Stimulated activated CD4-positive, alpha-beta T cell treated with anti-CD3 and anti-CD28 coated beads, TNF-alpha, amount 100 ng/mL, for 1 hour (primary cell): ENCODE measurements around the gene EHBP1L1.

Experiments
- DNase-seq, 3 donors: peaks; one replicate each; pipeline ENCODE4 v3.0.0-alpha.2; 2020; ENCODE audit warnings: low read depth in 3 of 3, low spot score in 1 of 3

EHBP1L1 gene

GRCh38 chr11:65575568-65576231 lies at the start of gene EHBP1L1:
EHBP1L1 (plus strand) TSS chr11:65576053; CDS start chr11:65576303, 250 bp downstream.
- DNase-seq, result peak; percentile 60 to 69 (median 61)

- no peak for DNase-seq
These were observed 49.1 kb upstream of the EHBP1L1 start for GRCh38 chr11:65526744-65527143.

GRCh38 chr11:65528819-65529350 lies 47.0 kb upstream of the EHBP1L1 start:
- no peak for DNase-seq

- DNase-seq, result no peak
These were observed 46.2 kb upstream of the EHBP1L1 start for GRCh38 chr11:65529475-65530156.

GRCh38 chr11:65530157-65530496 lies 45.7 kb upstream of the EHBP1L1 start:
- DNase-seq, result no peak

- DNase-seq, result no peak
These were observed 43.3 kb upstream of the EHBP1L1 start for GRCh38 chr11:65532388-65533064.

GRCh38 chr11:65535102-65535501 lies 40.8 kb upstream of the EHBP1L1 start:
- DNase-seq, result no peak

- DNase-seq, result no peak
These were observed 39.2 kb upstream of the EHBP1L1 start for GRCh38 chr11:65536412-65537295.

- no peak for DNase-seq
These were observed 38.6 kb upstream of the EHBP1L1 start for GRCh38 chr11:65537296-65537597.

GRCh38 chr11:65537620-65538231 lies 38.1 kb upstream of the EHBP1L1 start:
- no peak for DNase-seq

GRCh38 chr11:65538232-65538914 lies 37.5 kb upstream of the EHBP1L1 start:
- no peak for DNase-seq

- no peak for DNase-seq
These were observed 36.7 kb upstream of the EHBP1L1 start for GRCh38 chr11:65538915-65539743.

- DNase-seq, result no peak
These were observed 36.0 kb upstream of the EHBP1L1 start for GRCh38 chr11:65539744-65540289.

- DNase-seq, result peak; percentile 70 to 80 (median 74)
These were observed 35.4 kb upstream of the EHBP1L1 start for GRCh38 chr11:65540290-65541092.

- no peak for DNase-seq
These were observed 34.5 kb upstream of the EHBP1L1 start for GRCh38 chr11:65541093-65541982.

GRCh38 chr11:65542738-65543390 lies 33.0 kb upstream of the EHBP1L1 start:
- no peak for DNase-seq

- no peak for DNase-seq
These were observed 30.0 kb upstream of the EHBP1L1 start for GRCh38 chr11:65545853-65546216.
